HG03196 (cell line): Measurements from ENCODE around the gene TMBIM6.

Source experiments
- ATAC-seq: cut with Tn5 transposase; IDR thresholded peaks from one replicate; pipeline ENCODE4 v1.9.1; 2021; ENCODE audit not compliant: unreplicated experiment

Gene TMBIM6

DNA sequence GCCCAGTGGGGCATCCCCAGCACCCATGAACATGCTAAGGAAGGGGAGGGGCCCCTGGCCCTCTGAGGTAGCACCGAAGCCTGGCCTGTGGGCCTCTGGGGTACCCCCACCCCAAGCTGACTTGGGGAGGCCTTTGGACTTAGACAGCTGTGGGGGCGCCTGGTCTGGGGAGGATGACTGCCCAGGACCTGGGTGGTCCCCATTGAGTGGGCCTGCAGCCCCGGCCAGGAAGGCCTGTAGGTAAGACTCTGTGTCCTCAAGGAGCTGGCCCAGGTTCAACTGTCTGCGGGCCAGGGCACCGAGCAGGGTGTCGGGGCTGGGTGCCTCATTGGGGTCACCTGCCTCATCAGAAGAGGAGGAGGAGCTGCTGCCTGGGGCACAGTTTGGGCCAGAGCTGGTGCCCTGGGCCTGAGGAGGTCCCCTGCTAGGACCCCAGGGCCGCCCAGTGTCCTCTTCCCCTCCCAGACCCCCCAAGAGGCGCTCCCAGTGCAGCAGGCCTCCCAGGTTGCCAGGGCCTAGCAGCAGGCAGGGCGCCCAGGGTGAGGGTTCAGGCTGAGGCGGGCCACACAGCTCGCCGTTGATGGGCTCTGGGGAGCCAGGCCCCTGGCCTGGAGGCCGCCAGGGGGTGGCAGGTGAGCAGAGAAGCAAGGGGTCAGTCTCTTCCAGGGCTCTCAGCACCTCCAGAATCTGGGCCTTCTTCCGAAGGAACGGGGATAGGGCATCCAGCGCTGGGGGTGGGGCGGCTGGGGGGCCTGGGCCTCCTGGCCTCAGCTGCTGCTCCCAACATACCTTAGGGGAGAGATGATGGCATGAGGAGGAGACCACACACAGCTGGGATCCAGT is 55.5 kb downstream of the TMBIM6 start:
- no peak for ATAC-seq

DNA sequence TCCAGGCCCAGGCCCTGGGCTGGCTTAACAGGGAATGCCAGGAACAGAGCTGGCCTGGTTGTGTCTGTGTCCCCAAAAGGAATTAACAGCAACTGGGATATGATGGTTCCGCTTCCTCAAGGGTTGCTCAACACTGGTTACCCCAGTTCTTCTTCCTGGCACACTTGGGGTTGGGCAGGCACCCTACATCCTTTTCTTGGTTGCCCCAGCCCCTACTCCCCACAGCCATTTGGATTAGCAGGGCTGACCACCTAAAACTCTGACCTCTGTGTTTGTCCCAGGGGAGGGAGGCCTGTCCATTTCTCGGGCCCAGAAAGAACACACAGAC is 56.1 kb downstream of the TMBIM6 start:
- no peak for ATAC-seq

DNA sequence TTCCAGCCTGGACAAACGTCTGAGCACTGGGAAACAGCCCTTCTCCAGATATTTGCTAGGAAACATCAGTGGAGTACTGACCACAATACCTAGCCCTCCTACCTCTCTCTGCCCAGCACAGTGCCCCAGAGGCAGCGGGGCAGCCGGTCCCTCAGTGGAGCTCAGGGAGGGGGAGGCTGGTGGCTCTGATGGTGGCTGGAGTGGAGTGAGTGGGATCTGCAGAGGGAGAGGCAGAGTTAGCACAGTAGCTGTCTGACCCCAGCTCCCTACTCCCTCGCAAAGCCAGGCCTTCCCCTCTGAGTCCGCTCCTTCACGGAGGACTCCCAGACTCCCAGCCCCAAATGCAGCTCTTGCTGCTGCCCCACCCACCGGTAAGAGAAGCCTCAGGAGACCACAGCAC is 56.9 kb downstream of the TMBIM6 start:
- ATAC-seq = no peak

DNA sequence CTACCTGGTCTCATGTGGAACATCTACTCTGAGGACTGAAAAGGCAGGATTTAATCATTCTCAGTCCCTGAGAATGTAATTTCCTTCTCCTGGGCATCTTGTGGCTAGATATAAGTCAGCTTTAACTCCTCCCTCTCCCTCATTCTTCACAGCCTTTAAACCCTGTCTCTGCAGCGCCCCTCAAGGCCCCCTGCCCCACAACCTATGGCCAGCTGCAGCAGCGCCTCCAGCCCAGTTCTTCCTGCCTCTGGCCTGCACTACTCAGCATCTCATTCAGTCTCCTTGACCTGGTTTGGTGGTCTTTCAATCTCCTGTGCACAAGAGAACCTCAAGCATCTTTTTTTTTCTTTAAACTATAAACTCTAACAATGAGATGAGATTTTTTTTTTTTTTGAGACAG is 57.6 kb downstream of the TMBIM6 start:
- ATAC-seq = no peak

- ATAC-seq = no peak
These were observed 59.2 kb downstream of the TMBIM6 start for GRCh38 chr12:49800421-49801140.

- no peak for ATAC-seq
These were observed 60.0 kb downstream of the TMBIM6 start for GRCh38 chr12:49801141-49802063.

DNA sequence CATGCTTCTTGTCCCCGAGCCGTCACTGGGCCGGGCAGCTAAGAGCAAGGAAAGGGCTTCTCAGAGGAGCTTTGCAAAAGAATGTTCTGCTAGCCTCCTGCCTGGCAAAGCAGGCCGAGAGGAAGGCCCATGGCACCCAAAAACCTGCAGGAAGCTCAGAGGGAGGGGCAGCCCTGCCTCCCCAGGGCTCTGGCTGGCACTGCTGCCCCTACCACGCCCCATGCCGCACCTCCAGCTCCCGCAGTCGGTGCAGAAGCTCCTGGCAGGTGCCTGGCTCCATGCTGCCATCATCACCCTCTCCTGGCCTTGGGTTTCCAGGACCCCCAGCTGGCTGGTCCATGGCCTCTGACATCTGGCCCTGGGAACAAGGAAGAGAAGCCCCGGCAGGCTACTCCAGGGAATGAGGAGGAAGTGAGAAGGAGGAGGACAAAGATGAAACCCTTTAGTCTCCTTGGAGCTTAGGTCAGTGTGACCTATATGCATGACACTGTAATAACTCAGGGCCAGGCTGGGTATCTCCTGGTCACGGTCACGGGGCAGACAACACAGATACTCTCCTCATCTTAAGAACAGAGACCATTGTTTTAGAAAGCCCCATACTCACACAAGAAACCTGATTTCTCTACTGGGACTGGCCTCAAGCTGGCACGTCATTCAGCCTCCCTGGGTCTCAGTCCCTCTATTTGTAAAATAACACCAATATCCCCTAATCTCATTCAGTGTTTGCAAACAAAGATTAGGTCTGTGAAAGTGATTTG is 62.5 kb downstream of the TMBIM6 start:
- no peak for ATAC-seq

DNA sequence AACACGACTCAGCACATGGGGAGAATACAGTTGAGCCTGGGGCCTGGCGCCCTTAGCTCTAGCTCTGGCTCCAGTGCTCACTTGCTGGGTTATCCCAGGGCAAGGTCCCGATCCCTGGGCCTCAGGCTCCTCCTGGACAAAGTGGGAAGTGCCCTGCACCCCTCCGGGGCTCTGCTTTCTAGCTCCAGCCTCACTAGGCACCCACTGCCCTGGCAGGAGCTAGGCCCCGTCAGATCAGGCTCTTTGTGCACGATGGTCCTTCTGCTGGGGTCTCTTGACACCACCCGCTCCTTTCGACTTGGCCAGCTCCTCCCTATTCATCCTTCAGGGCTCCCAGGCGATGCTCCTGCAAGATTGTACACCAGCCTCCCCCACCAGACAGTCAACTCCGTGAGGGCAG is 63.5 kb downstream of the TMBIM6 start:
- ATAC-seq = no peak

DNA sequence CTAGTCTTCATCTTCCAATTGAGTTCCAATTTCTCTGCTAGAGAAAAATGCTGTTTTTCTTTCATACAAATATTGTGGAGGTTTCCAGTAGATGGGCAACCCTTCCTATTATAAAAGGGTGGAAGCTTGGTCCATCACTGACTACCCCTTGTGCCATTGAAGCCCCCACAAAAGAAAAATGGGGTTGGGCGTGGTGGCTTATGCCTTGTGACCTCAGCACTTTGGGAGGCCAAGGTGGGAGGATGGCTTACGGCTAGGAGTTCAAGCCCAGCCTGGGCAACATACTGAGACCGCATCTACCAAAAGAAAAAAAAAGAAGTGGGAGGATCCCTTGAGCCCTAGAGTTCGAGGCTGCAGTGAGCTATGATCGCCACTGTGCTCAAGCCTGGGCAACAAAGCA is 64.1 kb downstream of the TMBIM6 start:
- no peak for ATAC-seq

- ATAC-seq = no peak
These were observed 65.0 kb downstream of the TMBIM6 start for GRCh38 chr12:49806321-49806813.

DNA sequence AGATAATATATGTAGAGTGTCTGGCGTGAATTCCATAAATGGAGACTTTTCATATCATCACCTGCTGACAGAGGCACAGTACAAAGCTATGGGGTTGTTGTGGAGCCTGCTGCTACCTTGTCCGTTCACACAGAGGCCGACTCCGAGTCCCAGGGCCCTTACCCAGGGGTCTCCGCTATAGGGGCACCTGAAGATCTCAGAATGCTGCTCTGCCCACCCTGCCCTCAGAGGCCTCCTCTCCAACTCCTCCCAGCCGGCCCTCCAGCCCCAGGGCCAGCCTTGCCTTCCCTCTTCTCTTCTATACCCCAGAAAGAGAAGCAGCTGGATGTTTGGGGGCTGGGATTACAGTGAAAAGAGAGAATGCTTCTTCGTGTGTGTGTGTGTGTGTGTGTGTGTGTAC is 65.5 kb downstream of the TMBIM6 start:
- no peak for ATAC-seq

GRCh38 chr12:49807991-49808580 is 66.7 kb downstream of the TMBIM6 start:
- no peak for ATAC-seq

DNA sequence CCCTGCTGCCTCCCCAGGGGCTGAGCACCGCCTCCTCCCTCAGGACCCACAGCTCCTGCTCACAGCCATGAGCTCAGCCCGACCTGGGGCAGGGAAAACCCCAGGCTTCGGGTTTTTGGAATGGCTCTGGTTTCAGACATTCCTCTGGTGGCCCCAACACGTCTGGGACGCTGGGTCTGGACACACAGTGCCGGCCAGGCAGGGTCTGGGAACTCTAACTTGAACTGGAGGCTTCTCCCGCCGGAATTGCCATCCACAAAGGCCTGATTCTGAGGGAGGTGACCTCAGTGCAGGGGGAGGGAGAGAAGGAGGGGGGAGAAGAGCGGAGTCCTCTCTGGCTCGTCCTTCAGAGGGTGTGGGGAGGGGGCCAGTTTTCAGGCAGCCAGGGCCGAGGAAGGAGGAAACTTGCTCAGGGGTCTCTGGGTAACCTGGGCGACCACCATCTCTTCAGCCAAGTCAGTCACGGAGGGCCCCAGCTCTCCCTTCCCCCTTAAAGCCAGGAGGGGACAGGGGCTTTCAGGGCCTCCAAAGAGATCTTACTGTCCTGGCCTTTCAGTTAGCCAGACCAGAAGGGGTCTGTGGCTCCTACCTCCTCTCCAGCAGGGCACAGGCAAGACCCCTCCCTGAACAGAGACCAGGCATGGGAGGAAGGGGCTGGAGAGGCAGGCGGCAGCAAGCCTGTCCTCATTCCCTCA is 67.5 kb downstream of the TMBIM6 start:
- no peak for ATAC-seq

- no peak for ATAC-seq
These were observed 68.1 kb downstream of the TMBIM6 start for GRCh38 chr12:49809381-49809905.

DNA sequence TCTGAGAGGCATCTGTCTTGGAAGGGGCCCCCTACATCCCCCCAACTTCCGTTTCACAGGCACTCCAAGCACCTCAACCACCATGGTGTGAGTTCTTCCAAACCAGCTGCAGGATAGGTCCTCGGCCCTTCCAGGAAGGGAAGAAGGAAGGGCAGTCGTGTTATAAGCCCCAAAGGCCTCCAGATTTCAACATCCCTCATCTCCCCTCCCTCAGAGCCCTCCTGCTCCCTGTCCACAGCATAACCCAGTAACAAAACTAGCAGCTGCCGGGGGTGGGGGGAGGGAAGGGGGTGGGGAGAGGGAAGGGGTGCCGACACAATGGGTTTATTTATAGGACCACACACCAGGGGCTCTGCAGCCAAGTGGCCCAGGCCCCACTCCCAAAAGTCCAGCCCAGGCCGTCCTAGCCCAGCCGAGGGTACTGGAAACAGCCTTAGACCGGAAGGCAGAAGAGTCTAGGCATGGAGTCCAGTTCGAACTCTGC is 68.6 kb downstream of the TMBIM6 start:
- ATAC-seq = no peak

- no peak for ATAC-seq
These were observed 69.8 kb downstream of the TMBIM6 start for GRCh38 chr12:49811136-49811535.

DNA sequence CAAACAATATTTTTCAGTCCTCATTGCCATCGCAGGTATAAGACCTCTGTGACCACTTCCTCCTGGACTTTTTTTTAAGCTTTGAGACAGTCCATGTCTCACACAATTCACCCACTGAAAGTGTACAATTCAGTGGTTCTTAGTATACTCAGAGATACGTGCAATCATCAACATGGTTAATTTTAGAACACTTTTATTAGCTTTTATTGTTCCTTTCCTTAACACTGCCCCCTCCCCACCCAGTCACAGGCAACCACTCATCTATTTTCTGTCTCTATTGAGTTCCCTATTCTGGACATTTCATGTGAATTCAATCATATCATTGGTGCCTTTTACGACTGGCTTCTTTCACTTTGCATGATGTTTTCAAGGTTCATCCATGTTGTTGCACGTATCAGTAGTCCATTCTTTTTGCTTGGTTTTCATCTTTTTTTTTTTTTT is 70.6 kb downstream of the TMBIM6 start:
- no peak for ATAC-seq

DNA sequence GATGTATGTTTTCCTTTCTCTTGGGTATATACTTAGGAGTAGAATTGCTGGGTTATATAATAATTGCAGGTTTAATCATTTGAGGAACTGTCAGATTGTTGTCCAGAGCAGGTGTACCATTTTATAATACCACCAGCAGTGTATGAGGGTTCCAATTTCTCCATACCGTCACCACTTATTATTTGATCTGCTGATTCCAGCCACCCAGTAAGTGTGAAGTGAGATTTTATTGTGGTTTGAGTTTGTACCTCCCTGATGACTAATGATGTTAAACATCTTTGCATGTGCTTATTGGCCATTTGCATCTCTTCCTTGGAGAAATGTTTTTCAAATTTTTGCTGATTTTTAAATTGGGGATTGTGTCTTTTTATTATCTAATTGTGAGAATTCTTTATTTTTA is 71.8 kb downstream of the TMBIM6 start:
- ATAC-seq = no peak
